MM.1S (cell line): ENCODE measurements around the gene TACO1.

Source experiments
- DNase-seq: peaks from one replicate; pipeline ENCODE4 v3.0.0-alpha.2; 2015
- H2AFZ ChIP-seq: fragments of 300-600 bp; sonication (generic); 2 replicates; pipeline ENCODE4 v1.6.0; 2016; ENCODE audit warnings: antibody characterized with exemption, low read length
- H3F3A ChIP-seq: fragments of 300-600 bp; sonication (generic); 2 replicates; pipeline ENCODE4 v1.6.1; 2016; ENCODE audit warnings: mild to moderate bottlenecking, antibody characterized with exemption, low read length, moderate library complexity, mixed read lengths; ENCODE audit not compliant: insufficient read depth
- H3K27ac ChIP-seq: fragments of 300-600 bp; sonication (generic); 2 replicates; pipeline ENCODE4 v1.5.1; 2016; ENCODE audit warnings: mild to moderate bottlenecking, low read length
- H3K27me3 ChIP-seq: fragments of 300-600 bp; sonication (generic); replicated peaks from 2 replicates; pipeline ENCODE4 v1.6.0; 2016; ENCODE audit warnings: low read length; ENCODE audit not compliant: insufficient read depth
- H3K36me3 ChIP-seq: fragments of 300-600 bp; sonication (generic); replicated peaks from 2 replicates; pipeline ENCODE4 v1.6.1; 2016; ENCODE audit warnings: mild to moderate bottlenecking, low read length, mixed read lengths; ENCODE audit not compliant: insufficient read depth
- H3K4me1 ChIP-seq: fragments of 300-600 bp; sonication (generic); 2 replicates; pipeline ENCODE4 v1.6.1; 2016; ENCODE audit warnings: low read length, mixed read lengths
- H3K4me2 ChIP-seq: fragments of 300-600 bp; sonication (generic); 2 replicates; pipeline ENCODE4 v1.6.0; 2016; ENCODE audit warnings: low read depth, low read length
- H3K4me3 ChIP-seq: fragments of 300-600 bp; sonication (generic); 2 replicates; pipeline ENCODE4 v1.5.1; 2016; ENCODE audit warnings: low read length, mixed read lengths
- H3K79me2 ChIP-seq: fragments of 300-600 bp; sonication (generic); 2 replicates; pipeline ENCODE4 v1.6.1; 2016; ENCODE audit warnings: mixed run types, low read length, mixed read lengths
- H3K9ac ChIP-seq: fragments of 300-600 bp; sonication (generic); 2 replicates; pipeline ENCODE4 v1.6.1; 2016; ENCODE audit warnings: low read length, mixed read lengths
- H3K9me2 ChIP-seq: fragments of 300-600 bp; sonication (generic); replicated peaks from 2 replicates; pipeline ENCODE4 v1.6.1; 2016; ENCODE audit warnings: mild to moderate bottlenecking, low read length, mixed read lengths; ENCODE audit not compliant: insufficient read depth
- H3K9me3 ChIP-seq: fragments of 300-600 bp; sonication (generic); replicated peaks from 2 replicates; pipeline ENCODE4 v1.6.1; 2016; ENCODE audit warnings: mild to moderate bottlenecking, low read length, mixed read lengths; ENCODE audit not compliant: insufficient read depth
- H4K20me1 ChIP-seq: fragments of 300-600 bp; sonication (generic); 2 replicates; pipeline ENCODE4 v1.6.1; 2016; ENCODE audit warnings: mild to moderate bottlenecking, low read length, moderate library complexity, mixed read lengths; ENCODE audit not compliant: insufficient read depth
- CTCF ChIP-seq: fragments of 300-600 bp; sonication (generic); IDR thresholded peaks from 2 replicates; pipeline ENCODE4 v1.5.1; 2016; ENCODE audit warnings: antibody characterized with exemption, low read length, mixed read lengths
- EZH2 ChIP-seq: fragments of 300-600 bp; sonication (generic); optimal IDR thresholded peaks from 2 replicates; pipeline ENCODE3; 2017; ENCODE audit warnings: low read depth, mild to moderate bottlenecking, antibody characterized with exemption, low read length, mixed read lengths
- EZH2phosphoT487 ChIP-seq: fragments of 300-600 bp; sonication (generic); IDR thresholded peaks from 2 replicates; pipeline ENCODE4 v1.6.1; 2018; ENCODE audit warnings: antibody characterized with exemption, low read length

Gene TACO1

GRCh38 chr17:63557416-63557815 lies 43.3 kb upstream of the TACO1 start:
- DNase-seq: no peak
- 0 out of 2 replicates have a peak, but pooled peaks cover 4% of the 10 kb centered on the region for H3K4me1 ChIP-seq
- no peaks in the 10 kb centered on the region for H3K27me3 ChIP-seq
- no peaks in the 10 kb centered on the region for H3K36me3 ChIP-seq
- H3K9me2 ChIP-seq: no peaks in the 10 kb centered on the region
- H3K9me3 ChIP-seq: no peaks in the 10 kb centered on the region
- no peak overlapping the region for H3K4me2 ChIP-seq
- no peak overlapping the region for H2AFZ ChIP-seq
- TF ChIP-seq EZH2: no peak
- TF ChIP-seq EZH2phosphoT487: no peak
- no peak for TF ChIP-seq CTCF
- H4K20me1 ChIP-seq: peaks cover 16% of the 10 kb centered on the region; the same call in 1 of the 2 replicates
- no peaks in the 10 kb centered on the region for H3F3A ChIP-seq
- H3K4me3 ChIP-seq: no peak overlapping the region
- H3K9ac ChIP-seq: no peak overlapping the region
- peaks cover 96% of the 10 kb centered on the region for H3K79me2 ChIP-seq
- H3K27ac ChIP-seq: no peak overlapping the region

GRCh38 chr17:63558441-63558840 lies 42.3 kb upstream of the TACO1 start:
- 0 out of 2 replicates have a peak, but pooled peaks cover 16% of the 10 kb centered on the region for H4K20me1 ChIP-seq

GRCh38 chr17:63561819-63562218 lies 38.9 kb upstream of the TACO1 start:
- H4K20me1 ChIP-seq: 0 out of 2 replicates have a peak, but pooled peaks cover 10% of the 10 kb centered on the region
- peaks cover 85% of the 10 kb centered on the region for H3K79me2 ChIP-seq
- H3K27ac ChIP-seq: no peak overlapping the region

More at GRCh38 chr17:63558441-63558840, 42.3 kb upstream of the TACO1 start:
- H3K4me1 ChIP-seq: no peaks in the 10 kb centered on the region
- peaks cover 94% of the 10 kb centered on the region for H3K79me2 ChIP-seq
- no peaks in the 10 kb centered on the region for H3K36me3 ChIP-seq
- H3K4me2 ChIP-seq: no peak overlapping the region
- no peak overlapping the region for H3K27ac ChIP-seq
- H3K9me2 ChIP-seq: no peaks in the 10 kb centered on the region
- no peak overlapping the region for H3K9ac ChIP-seq
- H2AFZ ChIP-seq: no peak overlapping the region
- TF ChIP-seq CTCF (no peak), EZH2phosphoT487 (no peak), EZH2 (no peak)
- H3K27me3 ChIP-seq: no peaks in the 10 kb centered on the region
- no peaks in the 10 kb centered on the region for H3K9me3 ChIP-seq
- no peak overlapping the region for H3K4me3 ChIP-seq
- no peak for DNase-seq
- H3F3A ChIP-seq: no peaks in the 10 kb centered on the region

More at GRCh38 chr17:63561819-63562218, 38.9 kb upstream of the TACO1 start:
- no peaks in the 10 kb centered on the region for H3F3A ChIP-seq
- H3K4me3 ChIP-seq: no peak overlapping the region
- no peak for DNase-seq
- no peak overlapping the region for H3K4me2 ChIP-seq
- H3K9me2 ChIP-seq: no peaks in the 10 kb centered on the region
- H3K27me3 ChIP-seq: no peaks in the 10 kb centered on the region
- no peak overlapping the region for H3K9ac ChIP-seq
- H3K4me1 ChIP-seq: no peaks in the 10 kb centered on the region
- H3K9me3 ChIP-seq: no peaks in the 10 kb centered on the region
- TF ChIP-seq CTCF: no peak
- no peak for TF ChIP-seq EZH2
- no peak for TF ChIP-seq EZH2phosphoT487
- H3K36me3 ChIP-seq: no peaks in the 10 kb centered on the region
- no peak overlapping the region for H2AFZ ChIP-seq
